GM19351 (cell line): ENCODE data around the gene LRRC10B.

Experiments used
- ATAC-seq: cut with Tn5 transposase; IDR thresholded peaks from one replicate; pipeline ENCODE4 v1.9.1; 2021; ENCODE audit warnings: mild to moderate bottlenecking, moderate library complexity; ENCODE audit not compliant: unreplicated experiment

The LRRC10B gene

DNA sequence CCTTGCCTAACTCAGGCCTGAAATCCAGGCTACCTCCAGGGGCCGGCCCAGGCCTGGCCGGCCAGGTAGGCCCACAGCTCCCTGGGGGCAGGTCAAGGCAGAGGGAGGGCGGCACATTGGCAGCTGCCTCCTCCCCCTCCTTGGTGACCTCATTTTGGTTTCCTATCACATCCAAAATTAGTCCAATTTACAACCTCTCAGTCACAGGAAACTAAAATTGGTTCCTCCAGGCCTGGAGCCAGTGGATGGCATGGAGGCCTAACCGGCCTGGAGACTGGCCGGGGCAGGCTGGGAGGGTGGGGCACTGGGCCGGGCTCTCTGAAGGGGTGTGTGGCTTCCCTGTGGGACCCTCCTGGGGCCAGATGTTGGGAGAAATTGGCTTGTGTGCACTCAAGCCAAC is 35.9 kb downstream of the LRRC10B start:
- no peak for ATAC-seq

DNA sequence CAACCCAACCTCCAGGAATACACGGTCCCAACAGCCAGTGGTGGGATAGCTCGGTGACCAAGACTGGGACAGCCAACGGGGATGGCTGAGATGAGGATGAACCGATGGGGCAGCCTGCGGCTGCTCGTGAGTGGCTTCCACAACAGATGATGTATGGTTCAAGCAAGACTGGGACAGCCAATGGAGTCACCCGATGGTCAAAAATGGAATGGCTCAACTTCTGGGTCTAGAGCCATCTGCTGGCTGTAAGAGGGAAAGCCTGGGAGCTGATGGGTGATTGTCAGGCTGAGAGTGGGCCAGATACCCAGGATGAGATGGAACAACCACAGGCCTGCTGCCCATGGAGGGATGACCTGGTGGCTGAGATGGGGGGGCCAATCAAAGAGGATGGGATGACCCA is 36.8 kb downstream of the LRRC10B start:
- ATAC-seq, result no peak

GRCh38 chr11:61545921-61546320 is 37.4 kb downstream of the LRRC10B start:
- ATAC-seq, result no peak

DNA sequence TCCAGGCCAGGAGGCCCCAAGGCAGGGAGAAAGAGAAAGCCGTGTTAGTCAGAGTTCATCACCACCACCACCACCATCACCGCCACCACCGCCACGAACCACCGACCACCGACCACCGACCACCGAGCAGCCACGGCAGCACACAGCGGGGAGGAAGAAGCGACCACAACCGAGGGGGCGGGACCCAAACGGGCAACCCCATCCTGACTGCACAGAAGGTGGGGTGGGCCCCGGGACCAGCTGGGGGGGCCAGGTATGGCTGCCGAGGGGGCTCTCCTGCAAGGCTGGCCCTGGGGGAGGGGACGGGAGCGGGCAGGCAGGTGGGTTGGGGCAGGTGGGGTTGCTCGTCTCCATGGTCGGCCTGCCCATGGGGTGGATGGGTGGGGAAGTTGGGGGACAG is 38.1 kb downstream of the LRRC10B start:
- ATAC-seq, result no peak

- no peak for ATAC-seq
Measured at GRCh38 chr11:61547246-61547645, 38.7 kb downstream of the LRRC10B start.

- ATAC-seq, result no peak
Measured at GRCh38 chr11:61549177-61549576, 40.6 kb downstream of the LRRC10B start.

- no peak for ATAC-seq
Measured at GRCh38 chr11:61549662-61550568, 41.4 kb downstream of the LRRC10B start.

GRCh38 chr11:61550665-61551227 is 42.2 kb downstream of the LRRC10B start:
- ATAC-seq, result no peak

GRCh38 chr11:61551634-61552033 is 43.1 kb downstream of the LRRC10B start:
- ATAC-seq, result no peak

DNA sequence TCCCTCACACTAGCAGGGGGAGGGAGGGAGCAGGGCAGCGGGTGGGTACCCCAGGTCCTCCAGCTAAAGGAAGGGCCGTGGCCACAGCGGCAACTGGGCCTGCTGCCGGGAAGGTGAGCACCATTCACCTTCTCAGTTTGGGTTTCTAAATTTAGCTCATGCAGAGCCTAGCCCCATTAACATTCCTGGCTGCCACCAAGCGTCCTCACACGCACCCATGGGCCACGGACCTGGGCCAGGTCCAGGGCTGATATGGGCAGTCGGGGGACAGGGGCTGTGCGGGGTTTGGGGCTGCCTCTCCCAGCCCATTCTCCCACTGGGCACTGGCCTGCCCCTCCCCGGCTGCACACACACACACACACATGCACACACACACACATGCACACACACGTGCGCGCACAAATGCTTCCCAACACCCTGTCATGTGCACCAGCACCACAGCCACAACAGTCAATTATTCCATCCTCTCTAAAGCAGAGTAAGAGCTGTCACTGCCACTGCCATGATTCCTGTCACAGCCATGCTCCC is 43.6 kb downstream of the LRRC10B start:
- ATAC-seq, result no peak

DNA sequence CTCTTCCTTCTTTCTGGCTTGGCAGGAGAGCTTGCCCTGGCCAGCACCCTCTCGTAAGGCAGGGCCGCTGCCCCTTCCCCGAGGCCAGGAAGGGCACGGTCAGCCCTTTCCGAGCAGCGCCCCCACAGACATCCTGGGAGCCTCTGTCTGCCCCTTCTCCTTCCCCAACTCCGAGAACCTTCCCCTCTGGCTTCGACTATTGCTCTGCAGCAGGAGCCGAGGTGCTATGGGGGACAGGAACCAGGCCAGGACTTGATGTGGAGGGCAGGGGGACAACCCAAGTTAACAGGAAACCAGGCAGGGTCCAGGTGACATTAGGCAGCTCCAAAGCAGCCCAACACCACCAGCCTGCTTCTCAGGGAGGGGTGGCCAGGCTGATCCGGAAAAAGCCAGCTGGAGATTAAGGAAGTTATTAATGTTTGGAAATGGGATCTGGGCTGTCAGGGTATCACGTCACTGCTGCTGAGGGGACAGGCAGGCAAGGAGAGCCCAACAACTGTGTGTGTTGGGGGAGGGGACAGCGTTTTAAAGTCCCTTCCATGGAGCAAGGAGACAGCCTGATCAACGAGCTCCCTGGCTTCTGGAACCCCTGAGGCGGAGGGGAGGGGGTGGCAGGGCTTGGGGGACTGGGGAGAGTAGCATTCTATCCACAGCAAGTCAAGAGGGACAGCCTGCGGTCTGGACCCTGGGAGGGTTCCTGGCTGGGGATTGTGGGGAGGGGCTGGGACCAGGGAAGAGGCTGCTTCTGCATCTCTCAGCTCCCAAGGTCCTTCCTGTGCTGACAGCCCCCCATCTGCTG is 45.0 kb downstream of the LRRC10B start:
- ATAC-seq, result no peak

DNA sequence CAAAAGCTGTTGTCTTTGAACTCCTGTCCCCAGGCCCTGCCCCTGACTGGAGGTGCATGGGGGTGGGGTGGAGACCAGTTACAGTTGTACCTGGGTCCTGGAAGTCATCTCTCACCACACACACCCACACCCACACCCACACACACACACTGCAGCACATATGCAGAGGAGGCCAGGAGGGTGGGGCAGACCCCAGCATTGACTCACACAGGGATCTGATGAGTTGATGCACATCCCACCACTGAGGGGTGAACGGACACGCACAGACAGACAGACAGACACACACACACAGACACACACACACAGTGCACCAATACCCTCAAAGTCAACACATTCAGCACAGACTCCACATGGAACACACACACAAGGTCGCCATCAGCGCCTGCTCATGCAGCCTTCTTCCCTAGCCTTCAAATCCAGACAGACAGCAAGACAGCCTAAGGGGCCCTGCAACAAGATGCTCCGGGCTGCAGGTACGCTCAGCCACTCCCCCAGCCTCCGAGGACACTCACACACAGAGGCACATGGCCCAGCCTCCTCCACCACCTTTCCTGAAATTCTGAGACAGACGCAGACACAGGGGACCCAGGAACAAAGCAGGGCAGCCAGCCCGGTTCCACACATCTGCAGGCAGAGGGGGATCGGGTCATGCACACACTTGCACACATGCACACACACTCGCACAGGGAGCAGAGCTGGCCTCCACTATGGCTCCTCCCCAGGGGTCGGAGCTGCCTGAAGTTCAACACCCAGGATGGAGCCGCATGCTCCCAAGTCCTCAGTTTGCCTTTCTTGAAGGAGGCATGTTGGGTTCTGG is 45.8 kb downstream of the LRRC10B start:
- no peak for ATAC-seq

- ATAC-seq, result no peak
Measured at GRCh38 chr11:61555051-61555969, 46.8 kb downstream of the LRRC10B start.

- no peak for ATAC-seq
Measured at GRCh38 chr11:61555978-61556377, 47.4 kb downstream of the LRRC10B start.

DNA sequence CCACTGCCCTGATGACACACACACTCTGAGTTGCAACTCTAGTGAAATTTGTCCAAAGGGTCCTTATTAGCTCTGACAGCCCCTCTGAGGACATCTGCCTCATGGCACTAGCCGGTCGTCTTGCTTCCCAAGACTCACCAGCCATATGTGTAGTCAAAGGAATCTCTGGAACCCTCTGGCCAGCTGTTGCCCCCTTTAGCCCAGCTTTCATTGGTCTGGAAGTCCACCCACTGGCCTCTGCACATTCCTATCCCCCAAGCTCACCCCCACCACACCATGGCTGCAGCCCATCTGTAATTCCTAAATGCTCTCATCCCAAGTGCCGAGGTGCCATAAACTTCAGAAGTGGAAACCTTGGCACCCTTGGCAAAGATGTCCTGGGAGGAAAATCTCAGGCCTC is 48.1 kb downstream of the LRRC10B start:
- no peak for ATAC-seq
